Measurements from ENCODE around the gene KLF6.

KLF6 gene

DNA sequence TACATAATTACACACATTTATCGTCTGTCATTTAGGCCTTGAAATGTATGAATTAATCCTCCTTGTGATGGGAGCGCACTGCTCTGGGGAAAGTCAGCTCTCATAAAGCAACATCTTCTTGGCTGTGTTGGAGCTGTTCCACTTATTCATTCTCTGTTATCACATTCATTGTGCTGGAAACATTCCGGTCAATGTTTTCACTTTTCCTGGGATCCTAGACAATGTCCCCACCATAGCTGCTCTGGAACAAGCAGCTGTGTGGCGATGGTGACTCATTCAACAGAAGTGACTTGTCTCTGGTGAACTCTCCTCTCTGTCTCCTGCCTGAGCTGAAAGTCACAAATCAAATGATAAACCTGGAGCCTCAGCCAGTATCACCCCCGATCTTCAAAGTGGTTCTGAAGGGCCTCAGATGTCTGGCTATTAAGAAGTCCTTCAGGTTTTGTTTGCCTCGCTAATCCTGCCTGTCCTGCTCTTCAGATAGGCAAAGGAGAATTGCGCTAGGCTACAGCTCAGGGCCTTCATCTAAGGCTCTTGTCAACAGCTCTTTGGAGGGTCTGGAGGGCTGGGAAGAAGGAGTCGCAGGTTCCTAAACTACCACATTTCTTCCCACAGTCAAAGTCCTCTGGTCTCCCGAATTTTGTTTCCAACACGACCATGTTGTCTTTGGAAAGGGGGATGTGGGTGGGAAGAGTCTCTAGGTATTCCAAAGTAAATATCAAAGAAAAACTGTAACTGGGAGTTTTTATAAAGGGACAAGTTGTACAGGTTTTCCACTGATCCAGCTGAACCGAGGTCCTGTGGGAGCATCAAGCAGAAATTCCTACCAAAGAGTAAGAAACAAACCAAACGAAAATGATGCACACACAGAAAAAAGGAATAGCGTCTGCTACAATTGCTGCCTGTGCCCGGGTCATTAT lies 29.3 kb downstream of the KLF6 start:
- Histone ChIP-seq H3K9ac (ENCODE audit: low read length in 2 of 2) (no peak overlapping the region), H3K27me3 (ENCODE audit: control insufficient read depth in 1 of 2, insufficient read depth in 2 of 2, low read length in 2 of 2) (no peaks in the 10 kb centered on the region), H3K4me3 (ENCODE audit: low read length in 2 of 2) (no peak overlapping the region), H3K4me1 (ENCODE audit: control insufficient read depth, insufficient read depth, low read length) (no peaks in the 10 kb centered on the region), H3K27ac (ENCODE audit: low read length) (no peak overlapping the region), H3K9me3 (ENCODE audit: control insufficient read depth in 2 of 2, low read length in 2 of 2) (no peaks in the 10 kb centered on the region), H3K36me3 (ENCODE audit: control insufficient read depth in 2 of 2, insufficient read depth in 2 of 2, low read length in 2 of 2) (no peaks in the 10 kb centered on the region)

GRCh38 chr10:3754727-3755439 lies 30.1 kb downstream of the KLF6 start:
- Histone ChIP-seq H3K9ac (ENCODE audit: low read length in 2 of 2) (no peak overlapping the region), H3K4me1 (ENCODE audit: control insufficient read depth, insufficient read depth, low read length) (peaks cover 8% of the 10 kb centered on the region), H3K36me3 (ENCODE audit: control insufficient read depth in 2 of 2, insufficient read depth in 2 of 2, low read length in 2 of 2) (no peaks in the 10 kb centered on the region), H3K27ac (ENCODE audit: low read length) (no peak overlapping the region), H3K4me3 (ENCODE audit: low read length in 2 of 2) (no peak overlapping the region), H3K27me3 (ENCODE audit: control insufficient read depth in 1 of 2, insufficient read depth in 2 of 2, low read length in 2 of 2) (no peaks in the 10 kb centered on the region), H3K9me3 (ENCODE audit: control insufficient read depth in 2 of 2, low read length in 2 of 2) (no peaks in the 10 kb centered on the region)

GRCh38 chr10:3750854-3751253 lies 34.2 kb downstream of the KLF6 start:
- Histone ChIP-seq H3K9ac (ENCODE audit: low read length in 2 of 2) (no peak overlapping the region), H3K27ac (ENCODE audit: low read length) (no peak overlapping the region), H3K4me3 (ENCODE audit: low read length in 2 of 2) (no peak overlapping the region), H3K36me3 (ENCODE audit: control insufficient read depth in 2 of 2, insufficient read depth in 2 of 2, low read length in 2 of 2) (no peaks in the 10 kb centered on the region), H3K9me3 (ENCODE audit: control insufficient read depth in 2 of 2, low read length in 2 of 2) (no peaks in the 10 kb centered on the region), H3K27me3 (ENCODE audit: control insufficient read depth in 1 of 2, insufficient read depth in 2 of 2, low read length in 2 of 2) (no peaks in the 10 kb centered on the region), H3K4me1 (ENCODE audit: control insufficient read depth, insufficient read depth, low read length) (peaks cover 16% of the 10 kb centered on the region)

DNA sequence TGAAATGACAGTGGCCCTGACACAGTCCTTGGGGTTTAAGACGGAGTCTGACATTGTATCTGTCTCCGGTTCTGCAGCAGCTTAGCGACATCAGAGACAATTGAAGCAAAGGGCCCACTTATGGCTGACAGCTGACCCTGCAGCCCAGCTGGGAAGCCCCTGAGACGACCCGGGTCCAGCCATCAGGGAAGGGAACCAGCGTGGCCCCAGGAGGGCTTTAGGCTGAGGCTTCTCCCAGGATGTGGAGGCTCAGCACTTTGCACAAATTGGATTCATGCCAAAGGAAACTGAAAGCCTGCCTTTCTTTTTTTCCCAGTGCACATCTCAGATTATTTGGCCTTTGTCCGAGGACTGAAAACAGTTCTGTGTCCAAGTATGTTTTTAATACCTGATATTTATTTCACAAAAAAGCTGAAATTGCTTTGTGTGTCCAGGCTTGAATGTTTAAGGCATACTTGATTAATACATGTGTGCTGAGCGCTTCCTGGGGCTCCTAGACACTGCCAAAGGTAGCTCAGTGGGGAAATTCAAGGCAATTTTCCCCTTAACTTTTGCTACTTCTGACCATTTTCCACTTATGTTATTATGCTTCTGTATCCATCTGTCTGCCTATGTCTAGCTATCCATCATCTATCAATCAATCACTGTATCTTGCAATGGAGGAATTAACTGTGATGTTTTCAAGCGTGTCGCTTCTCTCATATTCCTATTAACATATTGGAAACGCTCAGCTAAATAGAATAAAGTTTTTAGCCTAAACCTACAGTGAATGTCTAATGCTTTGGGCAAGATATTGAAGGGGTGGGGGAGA lies 34.8 kb downstream of the KLF6 start:
- Histone ChIP-seq H3K4me3 (ENCODE audit: low read length in 2 of 2) (peak overlapping the region; percentile 69 to 76), H3K4me1 (ENCODE audit: control insufficient read depth, insufficient read depth, low read length) (peaks cover 16% of the 10 kb centered on the region), H3K9me3 (ENCODE audit: control insufficient read depth in 2 of 2, low read length in 2 of 2) (no peaks in the 10 kb centered on the region), H3K27ac (ENCODE audit: low read length) (peak overlapping the region; percentile 69), H3K9ac (ENCODE audit: low read length in 2 of 2) (peak overlapping the region; percentile 62 to 64), H3K27me3 (ENCODE audit: control insufficient read depth in 1 of 2, insufficient read depth in 2 of 2, low read length in 2 of 2) (no peaks in the 10 kb centered on the region), H3K36me3 (ENCODE audit: control insufficient read depth in 2 of 2, insufficient read depth in 2 of 2, low read length in 2 of 2) (no peaks in the 10 kb centered on the region)

GRCh38 chr10:3749600-3749999 lies 35.4 kb downstream of the KLF6 start:
- Histone ChIP-seq H3K4me3 (ENCODE audit: low read length in 2 of 2) (peak overlapping the region; percentile 69 to 76), H3K9me3 (ENCODE audit: control insufficient read depth in 2 of 2, low read length in 2 of 2) (no peaks in the 10 kb centered on the region), H3K9ac (ENCODE audit: low read length in 2 of 2) (peak overlapping the region; percentile 62 to 64), H3K27ac (ENCODE audit: low read length) (peak overlapping the region; percentile 69), H3K36me3 (ENCODE audit: control insufficient read depth in 2 of 2, insufficient read depth in 2 of 2, low read length in 2 of 2) (no peaks in the 10 kb centered on the region), H3K4me1 (ENCODE audit: control insufficient read depth, insufficient read depth, low read length) (peaks cover 16% of the 10 kb centered on the region), H3K27me3 (ENCODE audit: control insufficient read depth in 1 of 2, insufficient read depth in 2 of 2, low read length in 2 of 2) (no peaks in the 10 kb centered on the region)

DNA sequence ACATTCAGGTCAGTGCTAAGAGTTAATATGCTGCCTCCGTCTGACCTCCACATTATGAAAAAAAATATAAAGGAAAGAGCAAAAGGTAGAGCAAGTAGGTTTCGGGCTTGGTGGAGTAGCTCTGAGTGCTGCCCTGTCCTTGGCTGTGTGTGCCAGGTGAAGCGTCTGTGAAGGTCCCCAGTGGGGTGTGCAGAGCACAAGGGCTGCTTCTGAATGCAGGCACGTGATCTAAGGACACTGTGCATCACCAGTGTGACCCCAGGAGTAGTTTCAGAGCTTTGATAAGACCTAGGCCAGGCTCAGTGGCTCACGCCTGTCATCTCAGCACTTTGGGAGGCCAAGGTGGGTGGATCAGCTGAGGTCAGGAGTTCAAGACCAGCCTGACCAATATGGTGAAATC lies 36.0 kb downstream of the KLF6 start:
- Histone ChIP-seq H3K4me1 (ENCODE audit: control insufficient read depth, insufficient read depth, low read length) (peaks cover 16% of the 10 kb centered on the region), H3K9ac (ENCODE audit: low read length in 2 of 2) (no peak overlapping the region), H3K27me3 (ENCODE audit: control insufficient read depth in 1 of 2, insufficient read depth in 2 of 2, low read length in 2 of 2) (no peaks in the 10 kb centered on the region), H3K9me3 (ENCODE audit: control insufficient read depth in 2 of 2, low read length in 2 of 2) (no peaks in the 10 kb centered on the region), H3K4me3 (ENCODE audit: low read length in 2 of 2) (no peak overlapping the region), H3K36me3 (ENCODE audit: control insufficient read depth in 2 of 2, insufficient read depth in 2 of 2, low read length in 2 of 2) (no peaks in the 10 kb centered on the region), H3K27ac (ENCODE audit: low read length) (no peak overlapping the region)

- H3K4me3 ChIP-seq (ENCODE audit: low read length in 2 of 2), result no peak overlapping the region
- H3K4me1 ChIP-seq (ENCODE audit: control insufficient read depth, insufficient read depth, low read length), result peaks cover 16% of the 10 kb centered on the region
- no peaks in the 10 kb centered on the region for H3K27me3 ChIP-seq (ENCODE audit: control insufficient read depth in 1 of 2, insufficient read depth in 2 of 2, low read length in 2 of 2)
- H3K27ac ChIP-seq (ENCODE audit: low read length), result no peak overlapping the region
- H3K9ac ChIP-seq (ENCODE audit: low read length in 2 of 2), result no peak overlapping the region
- no peaks in the 10 kb centered on the region for H3K9me3 ChIP-seq (ENCODE audit: control insufficient read depth in 2 of 2, low read length in 2 of 2)
- H3K36me3 ChIP-seq (ENCODE audit: control insufficient read depth in 2 of 2, insufficient read depth in 2 of 2, low read length in 2 of 2), result no peaks in the 10 kb centered on the region
Measured at GRCh38 chr10:3748484-3748883, 36.5 kb downstream of the KLF6 start.

DNA sequence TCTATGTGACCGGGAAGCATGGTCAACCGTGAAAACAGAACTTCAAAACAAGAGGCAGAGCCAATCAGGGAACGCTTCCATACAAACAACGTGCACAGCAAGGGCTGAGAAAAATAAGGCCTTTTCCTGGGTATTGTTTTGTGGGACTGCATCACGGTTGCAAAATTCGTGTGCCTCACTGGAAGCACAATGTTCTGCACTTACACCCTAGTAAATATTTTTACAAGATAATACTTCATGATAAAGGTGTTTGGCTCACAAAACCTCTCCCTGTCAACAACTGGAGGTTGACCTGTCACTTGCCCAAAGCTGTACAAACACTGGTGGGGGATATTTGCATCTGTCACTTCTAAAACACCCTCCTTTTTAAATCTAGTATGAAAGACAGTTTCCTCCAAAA lies 37.0 kb downstream of the KLF6 start:
- no peaks in the 10 kb centered on the region for H3K36me3 ChIP-seq (ENCODE audit: control insufficient read depth in 2 of 2, insufficient read depth in 2 of 2, low read length in 2 of 2)
- H3K4me1 ChIP-seq (ENCODE audit: control insufficient read depth, insufficient read depth, low read length), result peaks cover 16% of the 10 kb centered on the region
- no peak overlapping the region for H3K4me3 ChIP-seq (ENCODE audit: low read length in 2 of 2)
- no peaks in the 10 kb centered on the region for H3K27me3 ChIP-seq (ENCODE audit: control insufficient read depth in 1 of 2, insufficient read depth in 2 of 2, low read length in 2 of 2)
- H3K27ac ChIP-seq (ENCODE audit: low read length), result no peak overlapping the region
- no peaks in the 10 kb centered on the region for H3K9me3 ChIP-seq (ENCODE audit: control insufficient read depth in 2 of 2, low read length in 2 of 2)
- no peak overlapping the region for H3K9ac ChIP-seq (ENCODE audit: low read length in 2 of 2)

DNA sequence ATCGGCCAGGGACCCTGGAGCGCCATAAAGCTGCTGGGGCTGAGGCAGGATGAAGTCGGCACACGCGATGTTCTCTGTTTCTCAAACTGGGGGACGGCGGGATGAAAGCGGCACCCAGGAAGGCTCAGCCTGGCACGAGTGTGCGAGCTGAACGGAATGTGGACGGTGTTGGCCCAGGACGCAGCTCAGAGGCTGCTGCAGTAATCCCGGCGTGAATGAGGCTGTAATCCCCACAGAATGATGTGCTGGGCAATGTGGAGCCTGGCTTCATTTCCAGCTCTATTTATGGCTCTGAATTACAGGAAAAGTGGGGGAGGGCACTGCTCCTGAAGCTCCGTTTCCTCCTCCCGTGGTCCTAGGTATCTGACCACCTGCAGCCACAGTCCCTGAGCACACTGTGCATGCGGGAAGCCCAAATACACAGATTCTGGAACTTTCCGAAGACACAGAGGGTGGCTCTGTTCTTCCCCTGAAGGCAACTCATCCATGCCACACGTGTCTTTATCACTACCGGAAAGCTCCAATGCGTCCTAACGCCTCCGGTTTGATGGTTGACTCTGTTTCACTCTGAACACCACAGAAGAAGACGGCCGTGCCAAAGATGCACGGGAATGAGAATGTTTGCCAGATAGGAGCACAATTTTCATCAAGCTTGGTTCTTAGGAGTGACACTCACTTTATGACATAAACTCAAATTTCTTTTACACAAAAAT lies 37.6 kb downstream of the KLF6 start:
- Histone ChIP-seq H3K4me3 (ENCODE audit: low read length in 2 of 2) (no peak overlapping the region), H3K9me3 (ENCODE audit: control insufficient read depth in 2 of 2, low read length in 2 of 2) (no peaks in the 10 kb centered on the region), H3K27ac (ENCODE audit: low read length) (no peak overlapping the region), H3K4me1 (ENCODE audit: control insufficient read depth, insufficient read depth, low read length) (peaks cover 16% of the 10 kb centered on the region), H3K9ac (ENCODE audit: low read length in 2 of 2) (no peak overlapping the region), H3K27me3 (ENCODE audit: control insufficient read depth in 1 of 2, insufficient read depth in 2 of 2, low read length in 2 of 2) (no peaks in the 10 kb centered on the region), H3K36me3 (ENCODE audit: control insufficient read depth in 2 of 2, insufficient read depth in 2 of 2, low read length in 2 of 2) (no peaks in the 10 kb centered on the region)

DNA sequence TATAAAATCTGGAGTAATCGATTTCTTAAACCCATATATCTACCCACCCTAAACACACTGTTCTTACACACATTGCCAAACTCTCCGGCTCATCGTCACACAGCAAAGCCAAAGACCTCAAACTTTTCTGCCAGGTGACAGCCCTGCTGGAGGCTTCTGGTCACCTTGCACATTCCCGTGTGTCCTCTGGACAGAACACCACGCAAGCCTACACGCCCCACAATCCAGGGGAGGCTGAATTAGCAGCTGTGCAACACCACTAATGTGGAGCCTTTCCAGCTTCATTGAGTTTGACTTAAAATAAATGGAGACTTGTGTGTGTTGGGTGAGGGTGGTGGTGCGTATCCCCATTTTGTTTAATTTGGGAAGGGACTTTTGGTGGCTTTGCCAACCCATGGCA lies 38.4 kb downstream of the KLF6 start:
- Histone ChIP-seq H3K27me3 (ENCODE audit: control insufficient read depth in 1 of 2, insufficient read depth in 2 of 2, low read length in 2 of 2) (no peaks in the 10 kb centered on the region), H3K9me3 (ENCODE audit: control insufficient read depth in 2 of 2, low read length in 2 of 2) (peaks cover 0 to under 1% of the 10 kb centered on the region in 2 donors), H3K27ac (ENCODE audit: low read length) (no peak overlapping the region), H3K9ac (ENCODE audit: low read length in 2 of 2) (no peak overlapping the region), H3K4me1 (ENCODE audit: control insufficient read depth, insufficient read depth, low read length) (peaks cover 16% of the 10 kb centered on the region), H3K36me3 (ENCODE audit: control insufficient read depth in 2 of 2, insufficient read depth in 2 of 2, low read length in 2 of 2) (no peaks in the 10 kb centered on the region), H3K4me3 (ENCODE audit: low read length in 2 of 2) (no peak overlapping the region)
